Stimulated activated CD4-positive, alpha-beta T cell treated with anti-CD3 and anti-CD28 coated beads, TNF-alpha, amount 100 ng/mL, for 1 hour (primary cell): ENCODE measurements around the gene ELL2.
"Not testable (repeated sequence)": the region's sequence is repeated elsewhere in the genome, so short reads cannot be mapped to it uniquely, and the experiment has no call there.

ENCODE experiments used
- DNase-seq, 3 donors: peaks; one replicate each; pipeline ENCODE4 v3.0.0-alpha.2; 2020; ENCODE audit warnings: low read depth in 3 of 3, low spot score in 1 of 3

Gene ELL2

DNA sequence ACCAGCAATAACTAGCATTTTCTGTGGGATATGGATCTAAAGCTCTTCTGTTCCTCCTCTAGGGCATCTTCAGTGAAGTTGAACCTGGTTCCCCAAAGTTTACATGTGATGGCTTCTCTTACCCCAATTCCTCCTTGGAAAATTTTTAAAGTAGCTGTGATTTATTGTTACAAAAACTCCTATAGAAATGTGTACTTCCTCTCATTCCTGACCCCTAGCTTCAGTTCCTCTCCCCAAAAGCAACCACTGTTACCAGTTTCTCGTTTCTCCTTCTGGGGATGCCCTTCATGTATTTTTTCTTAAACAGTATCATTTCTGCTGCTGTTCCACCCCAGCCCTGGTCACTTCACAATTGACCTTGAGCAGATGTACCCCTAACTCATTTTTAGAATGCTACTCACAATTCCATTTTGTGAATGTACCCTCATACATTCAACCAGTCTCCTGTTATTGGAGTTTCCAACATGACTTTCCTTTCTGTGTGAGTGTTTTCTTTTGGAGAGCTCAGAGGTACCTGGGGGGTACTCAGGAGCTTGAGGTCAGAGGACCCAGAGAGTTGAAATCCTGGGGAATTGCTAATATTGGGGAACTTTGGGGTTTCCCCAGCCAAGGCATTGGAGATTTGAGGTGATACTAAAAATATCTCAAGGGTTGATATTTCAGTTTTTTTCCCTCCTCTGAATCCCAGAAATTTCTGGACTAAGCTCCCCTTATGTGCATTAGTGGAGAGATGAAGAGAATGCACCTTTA, 120.5 kb downstream of the ELL2 start:
- DNase-seq, result no peak

DNA sequence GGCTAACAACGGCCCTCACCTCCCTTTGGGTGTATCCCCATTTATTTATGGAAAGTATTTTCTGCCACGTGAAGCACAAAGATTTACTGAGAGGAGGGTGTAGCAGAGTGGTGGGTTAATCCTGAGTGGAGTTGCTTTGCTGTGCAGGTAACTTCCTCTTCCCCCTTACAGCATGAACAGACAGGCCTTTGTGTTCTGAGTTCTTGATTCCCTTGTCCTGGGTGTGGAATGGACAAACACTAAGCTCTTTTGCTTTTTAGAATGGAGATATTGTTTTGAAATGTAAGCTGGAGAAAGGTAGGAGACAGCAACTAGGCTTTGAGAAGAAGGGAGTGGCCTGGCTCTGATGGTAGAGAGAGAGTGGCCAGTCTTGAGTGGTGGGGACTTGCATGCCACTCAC, 122.0 kb downstream of the ELL2 start:
- no peak for DNase-seq

DNA sequence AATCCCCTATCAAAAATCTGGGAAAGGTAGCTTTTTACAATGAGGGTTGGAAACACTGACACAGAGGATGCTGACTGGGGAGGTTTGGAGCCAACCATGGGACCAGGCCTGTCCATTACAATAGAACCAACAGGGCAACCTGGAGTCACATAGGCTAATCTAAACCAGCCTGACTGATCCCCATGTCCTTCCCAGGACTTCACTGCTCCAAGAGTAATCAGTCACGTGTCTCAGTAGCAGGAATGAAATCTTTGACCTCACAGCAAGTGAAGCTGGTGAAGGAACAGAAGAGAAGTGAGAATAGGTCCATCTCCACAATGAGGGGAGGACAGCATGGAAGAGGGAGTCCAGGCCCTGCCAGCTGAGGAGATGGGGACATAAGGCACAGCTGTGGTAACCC, 123.1 kb downstream of the ELL2 start:
- no peak for DNase-seq

DNA sequence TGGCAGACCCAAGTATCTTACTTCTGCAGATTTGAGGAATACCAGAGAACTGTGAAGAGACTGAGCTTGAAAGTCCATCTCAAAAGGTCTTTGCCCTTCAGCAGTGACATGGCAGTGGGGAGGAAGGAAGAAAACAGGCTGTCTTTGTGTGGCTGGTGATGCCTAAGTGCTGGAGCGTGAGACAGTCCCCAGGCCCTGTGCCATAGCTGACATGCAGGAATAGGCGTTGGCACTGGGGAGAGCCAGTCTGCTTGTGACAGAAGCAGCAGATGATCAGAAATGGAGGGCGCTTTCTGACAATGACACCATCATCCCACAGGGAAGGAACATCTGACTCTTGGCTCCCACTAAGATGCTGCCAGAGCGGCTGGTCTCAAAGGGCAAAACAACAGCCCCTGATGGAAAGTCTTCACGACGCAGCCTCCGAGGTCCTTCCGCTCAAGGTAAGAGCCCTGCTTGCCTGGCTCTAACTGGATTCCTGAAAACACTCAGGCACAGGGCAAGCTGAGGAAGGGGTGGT, 123.6 kb downstream of the ELL2 start:
- no peak for DNase-seq

DNA sequence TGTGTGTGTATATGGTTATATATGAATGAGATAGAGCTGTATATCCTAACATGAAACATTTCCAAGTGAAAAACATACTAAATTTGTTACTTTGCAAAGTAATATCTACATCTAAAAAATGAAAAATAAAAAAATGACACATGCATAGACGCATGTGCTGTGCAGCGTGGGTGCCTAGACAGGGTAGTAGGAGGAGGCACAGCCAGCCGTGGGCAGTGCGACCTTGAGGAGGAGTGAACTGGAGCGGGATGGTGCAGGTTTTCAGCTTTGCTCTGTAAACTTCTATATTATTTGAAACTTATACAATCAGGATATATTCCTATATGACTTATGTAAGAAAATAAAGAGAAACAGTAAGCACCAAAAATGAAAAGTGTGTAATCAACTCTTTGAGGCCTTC, 124.2 kb downstream of the ELL2 start:
- no peak for DNase-seq

DNA sequence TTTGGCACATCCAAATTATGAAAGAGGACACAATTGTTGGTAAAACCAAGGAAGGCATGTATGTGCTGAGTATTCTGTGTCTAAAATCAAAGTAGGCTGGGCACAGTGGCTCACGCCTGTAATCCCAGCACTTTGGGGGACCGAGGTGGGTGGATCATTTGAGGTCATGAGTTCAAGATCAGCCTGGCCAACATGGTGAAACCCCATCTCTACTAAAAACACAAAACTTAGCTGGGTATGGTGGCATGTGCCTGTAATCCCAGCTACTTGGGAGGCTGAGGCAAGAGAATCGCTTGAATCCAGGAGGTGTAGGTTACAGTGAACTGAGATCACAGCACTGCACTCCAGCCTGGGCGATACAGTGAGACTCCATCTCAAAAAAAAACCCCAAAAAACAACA, 124.7 kb downstream of the ELL2 start:
- DNase-seq, result not testable (repeated sequence)

DNA sequence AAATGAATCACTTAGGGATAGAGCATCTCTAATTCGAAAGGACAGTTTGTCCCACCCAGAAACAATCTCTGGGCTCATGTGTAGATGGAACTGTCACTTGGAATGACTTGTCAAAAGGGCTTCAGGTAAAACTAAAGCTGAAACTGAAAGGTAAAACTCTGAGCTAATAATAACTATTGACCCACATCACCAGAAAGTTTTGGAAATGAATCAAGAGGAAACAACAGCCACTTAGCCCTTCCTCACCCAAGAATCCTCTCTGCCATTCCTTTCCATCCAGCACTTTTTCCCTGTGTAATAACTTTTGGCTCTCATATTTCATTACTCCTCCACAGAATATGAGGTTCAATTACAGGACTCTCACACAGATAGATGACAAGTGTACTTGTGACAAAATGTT, 125.1 kb downstream of the ELL2 start:
- DNase-seq, result no peak

DNA sequence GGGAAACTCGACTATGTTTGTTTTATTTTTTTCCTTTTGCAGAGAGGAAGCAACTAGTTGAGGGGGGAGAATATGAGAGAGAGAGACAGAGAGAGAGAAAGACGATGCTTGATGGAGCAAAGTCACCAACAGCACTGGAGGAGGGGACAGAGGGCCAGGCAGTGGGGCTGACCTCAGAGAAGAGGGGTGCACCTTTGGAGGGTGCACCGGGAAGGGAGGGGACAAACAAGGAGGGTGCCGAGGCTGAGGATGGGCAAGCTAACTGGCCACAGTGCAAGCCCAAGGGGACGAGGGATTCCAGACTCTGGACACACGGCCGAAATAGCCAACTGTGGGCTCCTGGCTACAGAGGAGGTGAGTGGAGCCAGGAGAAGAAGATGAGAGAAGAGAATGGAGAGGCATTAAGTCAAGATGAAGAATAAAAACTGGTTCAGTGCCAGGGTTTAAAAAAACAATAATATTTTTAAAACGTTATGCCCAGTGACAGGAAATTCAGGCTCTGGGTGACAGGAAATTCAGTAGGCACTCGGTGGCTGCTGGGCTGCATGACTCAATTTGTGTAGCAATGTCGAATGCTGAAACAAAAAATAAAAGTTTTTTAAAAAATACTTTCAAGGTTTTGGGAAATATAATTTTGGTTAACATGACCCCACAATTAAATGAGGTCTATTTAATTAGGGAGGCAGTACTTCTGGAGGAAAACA, 125.8 kb downstream of the ELL2 start:
- no peak for DNase-seq
